DMS79 (cell line): Measurements from ENCODE around the gene PRR11.
"Not testable (repeated sequence)": the region's sequence is repeated elsewhere in the genome, so short reads cannot be mapped to it uniquely, and the experiment has no call there.

ENCODE experiments used
- DNase-seq: peaks from one replicate; lab custom pipeline; 2025; lab: John Stamatoyannopoulos, UW

The PRR11 gene

GRCh38 chr17:59155439-59156177 lies at the start of gene PRR11:
PRR11 (plus strand) TSS chr17:59155746; CDS start chr17:59169753, 14,007 bp downstream.
- DNase-seq = peak; percentile 96

GRCh38 chr17:59105852-59106462 lies 49.6 kb upstream of the PRR11 start:
- DNase-seq = peak; percentile 29

GRCh38 chr17:59106463-59107305 lies 48.9 kb upstream of the PRR11 start, which contains the start of gene TRIM37:
TRIM37 (minus strand) TSS chr17:59106880; CDS start chr17:59106461, 419 bp downstream.
- DNase-seq = peak; percentile 89

GRCh38 chr17:59107306-59107670 lies 48.3 kb upstream of the PRR11 start:
- no peak for DNase-seq

- DNase-seq = no peak
Measured at GRCh38 chr17:59108400-59109102, 47.0 kb upstream of the PRR11 start.

- no peak for DNase-seq
Measured at GRCh38 chr17:59110973-59111372, 44.6 kb upstream of the PRR11 start.

- DNase-seq = no peak
Measured at GRCh38 chr17:59111539-59111938, 44.0 kb upstream of the PRR11 start.

GRCh38 chr17:59115474-59115873 lies 40.1 kb upstream of the PRR11 start:
- DNase-seq = no peak

GRCh38 chr17:59121901-59122480 lies 33.6 kb upstream of the PRR11 start:
- DNase-seq = no peak

GRCh38 chr17:59124665-59125064 lies 30.9 kb upstream of the PRR11 start:
- DNase-seq = no peak

GRCh38 chr17:59126809-59127417 lies 28.6 kb upstream of the PRR11 start:
- no peak for DNase-seq

GRCh38 chr17:59129814-59130213 lies 25.7 kb upstream of the PRR11 start:
- DNase-seq = no peak

GRCh38 chr17:59131131-59131530 lies 24.4 kb upstream of the PRR11 start:
- DNase-seq = no peak

GRCh38 chr17:59138339-59138738 lies 17.2 kb upstream of the PRR11 start:
- not testable (repeated sequence) for DNase-seq

- DNase-seq = no peak
Measured at GRCh38 chr17:59139939-59140338, 15.6 kb upstream of the PRR11 start.

- DNase-seq = no peak
Measured at GRCh38 chr17:59141860-59142259, 13.7 kb upstream of the PRR11 start.

- no peak for DNase-seq
Measured at GRCh38 chr17:59145571-59146096, 9.9 kb upstream of the PRR11 start.

- no peak for DNase-seq
Measured at GRCh38 chr17:59149051-59149450, 6.5 kb upstream of the PRR11 start.

GRCh38 chr17:59149841-59150511 lies 5.6 kb upstream of the PRR11 start:
- no peak for DNase-seq

- no peak for DNase-seq
Measured at GRCh38 chr17:59151006-59151405, 4.5 kb upstream of the PRR11 start.
